Kidney epithelial cell (primary cell): Measurements from ENCODE around the gene JADE1. TPM values are rescaled to one million over a fixed set of nuclear protein-coding genes. Genes with fewer than 3 reads are reported as not detected.

Experiments used
- DNase-seq: peaks from one replicate; pipeline ENCODE4 v3.0.0-alpha.2; 2010; ENCODE audit warnings: low read depth
- H3K27me3 ChIP-seq: 2 replicates; pipeline ENCODE4 v1.6.0; 2011; ENCODE audit warnings: low read length; ENCODE audit not compliant: control insufficient read depth, insufficient read depth
- H3K36me3 ChIP-seq: 2 replicates; pipeline ENCODE4 v1.5.1; 2011; ENCODE audit warnings: low read length; ENCODE audit not compliant: control insufficient read depth, insufficient read depth
- H3K4me3 ChIP-seq: 2 replicates; pipeline ENCODE4 v1.5.1; 2011; ENCODE audit warnings: low read depth, mild to moderate bottlenecking, control low read depth, low read length
- total RNA-seq: library from RNA; depleted of rRNA; stranded (reverse); fragments of >200 nt; gene quantifications from 2 replicates; pipeline ENCODE4 v1.2.3, GENCODE V29; 2015
- TF ChIP-seq, protein P1 (sequence below): IDR thresholded peaks from 2 replicates; pipeline ENCODE4 v1.5.1; 2011; ENCODE audit warnings: mild to moderate bottlenecking, moderate library complexity, low read length, control low read depth, inconsistent platforms; ENCODE audit not compliant: insufficient read depth, poor library complexity, severe bottlenecking

JADE1 gene
- total RNA-seq, 1 donor from 2014 or later = 16.1 TPM

DNA sequence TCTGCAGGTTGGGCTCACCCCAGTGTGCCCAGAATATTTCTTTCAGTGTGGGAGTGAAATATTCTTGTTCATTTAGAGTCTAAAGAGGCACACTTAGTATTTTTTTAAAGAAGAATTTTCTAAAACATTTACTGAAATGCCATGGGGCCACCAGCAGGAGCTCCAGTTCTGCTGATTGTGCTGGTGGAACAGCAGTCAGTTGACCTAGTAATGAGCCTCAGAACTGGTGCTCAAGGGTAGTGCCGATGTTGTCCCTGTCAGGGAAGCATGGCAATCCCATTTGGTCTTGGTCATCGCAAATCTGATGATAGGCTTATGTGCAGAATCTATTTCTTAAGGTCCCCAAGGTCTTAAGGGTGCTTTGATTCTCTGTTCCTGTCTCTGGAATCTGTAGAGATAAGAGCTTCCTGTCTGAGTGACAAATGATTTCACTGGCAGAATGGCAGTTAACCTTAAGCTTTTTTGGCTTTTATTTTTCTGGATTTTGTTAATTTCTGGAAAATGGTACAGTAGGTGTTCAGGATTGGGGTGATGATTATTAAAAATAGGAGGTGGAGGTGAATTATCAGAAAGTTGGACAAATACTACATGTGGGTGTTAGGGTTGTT lies 31.3 kb downstream of the JADE1 start:
- H3K27me3 ChIP-seq = no peaks in the 10 kb centered on the region
- DNase-seq = no peak
- H3K36me3 ChIP-seq = no peaks in the 10 kb centered on the region
- TF ChIP-seq, protein P1, sequence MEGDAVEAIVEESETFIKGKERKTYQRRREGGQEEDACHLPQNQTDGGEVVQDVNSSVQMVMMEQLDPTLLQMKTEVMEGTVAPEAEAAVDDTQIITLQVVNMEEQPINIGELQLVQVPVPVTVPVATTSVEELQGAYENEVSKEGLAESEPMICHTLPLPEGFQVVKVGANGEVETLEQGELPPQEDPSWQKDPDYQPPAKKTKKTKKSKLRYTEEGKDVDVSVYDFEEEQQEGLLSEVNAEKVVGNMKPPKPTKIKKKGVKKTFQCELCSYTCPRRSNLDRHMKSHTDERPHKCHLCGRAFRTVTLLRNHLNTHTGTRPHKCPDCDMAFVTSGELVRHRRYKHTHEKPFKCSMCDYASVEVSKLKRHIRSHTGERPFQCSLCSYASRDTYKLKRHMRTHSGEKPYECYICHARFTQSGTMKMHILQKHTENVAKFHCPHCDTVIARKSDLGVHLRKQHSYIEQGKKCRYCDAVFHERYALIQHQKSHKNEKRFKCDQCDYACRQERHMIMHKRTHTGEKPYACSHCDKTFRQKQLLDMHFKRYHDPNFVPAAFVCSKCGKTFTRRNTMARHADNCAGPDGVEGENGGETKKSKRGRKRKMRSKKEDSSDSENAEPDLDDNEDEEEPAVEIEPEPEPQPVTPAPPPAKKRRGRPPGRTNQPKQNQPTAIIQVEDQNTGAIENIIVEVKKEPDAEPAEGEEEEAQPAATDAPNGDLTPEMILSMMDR = no peak
- no peak overlapping the region for H3K4me3 ChIP-seq

DNA sequence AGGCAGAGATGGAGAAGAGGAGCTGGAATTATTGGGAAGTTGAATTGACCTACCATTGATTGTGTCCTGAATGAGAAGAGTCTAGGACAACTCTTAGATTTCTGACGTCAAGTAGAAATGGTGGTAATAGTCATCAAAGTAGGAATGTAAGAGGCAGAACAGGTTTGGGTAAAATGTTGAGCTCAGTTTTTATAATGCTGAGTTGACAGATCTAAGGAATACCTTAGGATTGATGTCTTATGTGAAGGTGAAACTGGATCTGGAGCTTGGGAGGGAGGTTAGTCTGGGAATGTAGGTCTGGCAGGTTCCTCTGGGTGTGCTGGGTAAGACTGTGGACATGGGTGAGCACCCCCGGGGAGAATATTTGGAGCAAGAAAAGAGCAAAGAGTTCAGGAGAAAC lies 31.9 kb downstream of the JADE1 start:
- Histone ChIP-seq H3K36me3 (no peaks in the 10 kb centered on the region), H3K4me3 (no peak overlapping the region), H3K27me3 (no peaks in the 10 kb centered on the region)
- TF ChIP-seq, protein P1 = no peak
- DNase-seq = no peak

DNA sequence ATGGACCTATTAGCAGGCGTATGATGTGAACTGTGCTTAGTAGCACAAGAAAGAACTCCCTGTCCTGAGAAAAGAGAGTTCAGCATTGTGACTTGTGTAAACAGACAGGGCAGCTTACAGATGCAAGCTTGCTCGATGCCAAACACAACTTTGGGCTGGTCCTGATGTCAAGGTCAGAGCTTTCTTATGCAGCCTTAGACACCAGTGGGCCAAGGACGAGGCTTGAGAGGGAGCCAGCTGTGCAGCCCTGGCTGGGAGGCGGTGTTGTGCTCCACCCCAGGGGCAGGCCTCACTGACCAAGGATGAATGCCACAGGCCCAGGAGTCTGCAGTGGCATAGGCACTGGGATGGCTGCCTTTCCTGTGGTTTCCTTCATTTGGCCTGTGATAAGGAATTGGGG lies 35.4 kb downstream of the JADE1 start:
- H3K36me3 ChIP-seq = peaks cover 1% of the 10 kb centered on the region
- no peak for DNase-seq
- H3K27me3 ChIP-seq = no peaks in the 10 kb centered on the region
- no peak overlapping the region for H3K4me3 ChIP-seq
- TF ChIP-seq, protein P1 = no peak

DNA sequence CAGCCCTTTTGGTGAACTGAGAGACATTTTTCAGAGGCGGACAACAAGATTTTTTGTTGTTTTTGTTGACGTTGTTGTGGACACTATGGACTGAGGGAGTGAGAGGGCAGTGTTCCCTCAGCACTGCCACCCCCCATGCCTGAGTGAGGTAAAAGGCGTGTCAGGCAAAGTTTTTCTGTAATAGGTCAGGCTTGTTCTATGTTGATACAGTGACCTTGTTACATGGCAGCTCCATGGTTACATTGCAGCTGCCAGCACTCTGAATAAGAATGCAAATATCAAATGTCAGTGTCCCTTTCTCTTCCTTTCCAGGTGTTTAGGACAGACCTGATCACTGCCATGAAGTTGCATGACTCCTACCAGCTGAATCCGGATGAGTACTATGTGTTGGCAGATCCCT lies 36.6 kb downstream of the JADE1 start:
- no peak overlapping the region for H3K4me3 ChIP-seq
- TF ChIP-seq, protein P1 = no peak
- no peak for DNase-seq
- H3K36me3 ChIP-seq = peaks cover 2% of the 10 kb centered on the region
- no peaks in the 10 kb centered on the region for H3K27me3 ChIP-seq

DNA sequence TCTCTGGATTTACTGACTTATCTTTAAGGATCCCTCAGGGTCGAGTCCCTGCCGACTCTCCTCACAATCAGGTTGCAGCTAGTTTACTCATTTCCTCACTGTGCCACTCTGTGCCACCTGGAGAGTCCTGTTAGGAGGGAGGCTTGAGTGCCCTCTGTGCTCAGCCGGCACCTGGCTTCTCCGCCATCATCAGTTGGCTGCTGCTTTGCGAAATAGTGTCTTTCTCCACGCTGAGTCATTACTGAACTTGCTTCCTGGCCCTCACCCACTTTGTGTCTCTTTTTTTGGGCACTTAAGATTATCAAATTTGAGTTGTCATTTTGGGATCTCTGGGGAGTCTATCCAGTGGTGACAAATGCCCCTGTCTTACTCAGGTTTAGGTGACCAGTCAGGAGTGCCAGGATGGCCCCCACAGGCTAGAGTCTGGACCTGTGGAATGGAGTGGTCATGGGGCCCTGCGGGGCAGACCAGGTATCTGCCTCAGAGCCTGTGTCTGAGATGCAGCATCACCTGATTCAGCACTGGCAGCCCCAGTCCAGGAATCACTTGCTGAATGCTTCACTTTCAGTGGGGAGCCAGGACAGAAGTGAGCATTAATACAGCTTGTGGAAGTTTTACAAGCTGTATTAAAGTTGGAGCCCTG lies 37.7 kb downstream of the JADE1 start:
- H3K4me3 ChIP-seq = no peak overlapping the region
- TF ChIP-seq, protein P1 = no peak
- peaks cover 4% of the 10 kb centered on the region for H3K36me3 ChIP-seq
- H3K27me3 ChIP-seq = no peaks in the 10 kb centered on the region
- DNase-seq = no peak

DNA sequence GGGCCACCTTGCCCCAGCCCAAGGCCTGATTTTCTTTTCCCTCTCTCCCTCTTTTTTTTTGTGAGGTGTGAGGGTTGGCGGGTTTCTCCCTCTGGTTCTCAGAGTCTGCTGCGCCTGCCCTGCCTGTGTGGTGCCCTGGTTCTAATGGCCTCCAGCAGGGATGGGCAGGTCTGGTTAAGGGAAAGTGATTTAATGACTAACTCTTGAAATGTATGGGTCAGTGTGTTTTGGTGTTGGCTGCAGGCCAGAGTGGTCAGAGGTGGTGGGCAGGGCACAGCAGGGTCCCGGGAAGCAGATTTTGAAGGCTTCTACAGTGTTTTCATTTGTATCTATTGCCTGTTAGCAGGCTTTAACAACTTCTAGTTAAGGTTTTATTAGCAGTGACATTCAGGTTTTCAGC lies 39.0 kb downstream of the JADE1 start:
- TF ChIP-seq, protein P1 = no peak
- Histone ChIP-seq H3K27me3 (no peaks in the 10 kb centered on the region), H3K36me3 (peaks cover 4% of the 10 kb centered on the region), H3K4me3 (no peak overlapping the region)
- no peak for DNase-seq
